H1 (cell line): ENCODE measurements around the gene MMEL1.

ENCODE experiments used
- CBX8 ChIP-seq: fragments of 300-800, 300-1000 bp; sonication (generic); IDR thresholded peaks from 2 replicates; pipeline ENCODE4 v1.7.1; 2016; ENCODE audit warnings: low read depth, low read length, borderline replicate concordance
- CEBPB ChIP-seq: IDR thresholded peaks from 2 replicates; pipeline ENCODE4 v1.6.1; 2012; ENCODE audit warnings: low read depth, low read length
- EZH2 ChIP-seq: fragments of 200-600 bp; sonication (generic); IDR thresholded peaks from 2 replicates; pipeline ENCODE4 v1.7.1; 2012; ENCODE audit warnings: low read depth, mild to moderate bottlenecking, moderate library complexity, low read length, inconsistent platforms; ENCODE audit not compliant: severe bottlenecking
- JUN ChIP-seq: IDR thresholded peaks from 2 replicates; pipeline ENCODE4 v1.6.1; 2011; ENCODE audit warnings: low read depth, mild to moderate bottlenecking, improper control_type of control experiment, low read length
- MAX ChIP-seq: IDR thresholded peaks from 2 replicates; pipeline ENCODE4 v1.6.1; 2012; ENCODE audit warnings: inconsistent platforms
- POLR2A ChIP-seq, 2 experiments: IDR thresholded peaks; 1 replicate in 1 of 2; 2 replicates in 1 of 2; pipeline ENCODE4 v1.6.1; 2011; ENCODE audit warnings: low read depth in 2 of 2, low read length in 2 of 2, mild to moderate bottlenecking in 2 of 2; ENCODE audit errors: control extremely low read depth in 1 of 2
- POLR2AphosphoS5 ChIP-seq: IDR thresholded peaks from 2 replicates; pipeline ENCODE4 v1.6.1; 2011; ENCODE audit warnings: low read depth, low read length
- POU5F1 ChIP-seq: IDR thresholded peaks from 2 replicates; pipeline ENCODE4 v1.6.1; 2011; ENCODE audit warnings: low read depth, mild to moderate bottlenecking, low read length, moderate library complexity
- RAD21 ChIP-seq, 2 experiments: IDR thresholded peaks in 1 of 2; conservative IDR thresholded peaks in 1 of 2; 2 replicates each; pipeline ENCODE4 v1.6.1; 2011; ENCODE audit warnings: low read depth in 2 of 2, low read length in 2 of 2, improper control_type of control experiment in 1 of 2, inconsistent platforms in 1 of 2, mild to moderate bottlenecking in 1 of 2, moderate library complexity in 1 of 2

DNA sequence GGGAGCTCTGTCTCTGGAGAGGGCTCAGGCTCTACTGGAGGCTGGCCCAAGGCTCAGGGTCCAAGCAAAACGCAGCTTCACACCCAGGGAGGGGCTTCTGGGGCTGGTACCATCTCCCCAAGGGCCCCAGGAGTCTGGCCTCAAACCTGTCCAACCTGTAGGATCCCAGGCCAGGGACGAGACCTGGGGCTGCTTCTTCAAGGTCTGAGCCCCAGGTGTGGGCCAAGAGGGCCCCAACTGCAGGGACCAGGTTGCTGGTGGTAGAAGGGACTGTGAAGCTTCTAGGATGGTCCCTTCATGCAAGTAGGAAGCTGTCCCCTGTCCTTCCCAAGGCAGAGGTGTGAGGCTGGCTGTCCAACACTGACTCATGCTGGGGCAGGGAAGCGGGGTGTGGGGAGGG lies 7.8 kb upstream of the MMEL1 start:
- TF ChIP-seq POLR2A (IDR thresholded peaks at IDR 0.05; ENCODE audit: control extremely low read depth in 1 of 2, low read depth in 2 of 2, low read length in 2 of 2) (no peak), CEBPB (no peak), RAD21 (IDR thresholded peaks at IDR 0.05 in 1 of 2, conservative IDR thresholded peaks at IDR 0.05 in 1 of 2; ENCODE audit: low read depth in 2 of 2, low read length in 2 of 2) (no peak), JUN (no peak), CBX8 (no peak), EZH2 (no peak), MAX (no peak), POLR2AphosphoS5 (no peak), POU5F1 (no peak)
